Urothelium cell line (cell line): ENCODE measurements around the gene NKG7.
A peak's percentile ranks its signal among the peaks of the same experiment; 100 is the strongest.

Experiments used
- DNase-seq: peaks from one replicate; pipeline ENCODE4 v3.0.0; 2011; ENCODE audit warnings: low spot score, mixed read lengths
- FAIRE-seq: peaks from 2 replicates; lab custom pipeline; 2011; peaks lifted over from hg19 to GRCh38; lab: Jason Lieb, UNC

NKG7 gene

GRCh38 chr19:51338563-51339312, 33.7 kb downstream of the NKG7 start:
- FAIRE-seq: peak; percentile 50
- DNase-seq: peak; percentile 93

GRCh38 chr19:51337861-51338562, 34.4 kb downstream of the NKG7 start:
- FAIRE-seq (no peak), DNase-seq (no peak)

GRCh38 chr19:51337141-51337860, 35.2 kb downstream of the NKG7 start:
- FAIRE-seq (no peak), DNase-seq (no peak)

- FAIRE-seq: no peak
- no peak for DNase-seq
These were observed 38.5 kb downstream of the NKG7 start for GRCh38 chr19:51333836-51334460.

DNA sequence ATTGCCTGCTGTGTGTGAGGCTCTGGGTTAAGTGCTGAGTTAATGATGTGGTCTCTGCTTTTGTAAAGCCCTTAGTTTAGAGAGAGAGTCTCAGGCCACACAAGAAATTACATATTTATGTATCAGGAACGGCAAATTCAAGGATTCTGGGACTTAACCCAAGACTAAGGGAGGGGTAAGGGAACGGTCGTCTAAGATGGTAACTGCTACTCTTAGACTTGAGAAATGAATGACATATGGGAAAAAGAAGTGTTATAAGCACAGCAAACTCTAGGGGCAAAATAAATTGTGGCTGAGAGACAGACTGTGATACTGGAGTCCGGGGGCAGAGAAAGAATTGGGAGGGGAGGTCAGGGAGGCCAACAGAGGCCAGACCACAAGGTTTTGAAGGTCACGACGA, 40.7 kb downstream of the NKG7 start:
- FAIRE-seq (no peak), DNase-seq (no peak)

DNA sequence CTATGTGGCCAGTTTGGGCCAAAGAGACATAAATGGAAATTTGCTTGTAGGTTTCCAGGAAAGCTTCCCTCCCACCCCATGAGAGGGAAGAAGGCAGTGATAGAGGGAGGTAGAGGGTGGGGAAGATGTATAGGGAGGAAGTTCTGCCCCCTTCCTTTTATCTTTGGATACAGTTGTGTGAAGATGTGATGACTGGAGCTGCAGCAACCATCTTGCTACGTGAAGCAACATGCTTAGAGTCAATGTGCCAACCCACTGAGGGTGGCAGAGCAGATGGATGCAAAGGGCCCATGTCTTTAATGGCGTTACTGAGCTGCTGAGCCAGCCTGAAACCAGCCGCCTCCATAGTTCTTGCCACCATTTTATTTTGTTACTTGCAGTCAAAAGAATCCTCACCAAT, 41.3 kb downstream of the NKG7 start:
- FAIRE-seq: no peak

DNA sequence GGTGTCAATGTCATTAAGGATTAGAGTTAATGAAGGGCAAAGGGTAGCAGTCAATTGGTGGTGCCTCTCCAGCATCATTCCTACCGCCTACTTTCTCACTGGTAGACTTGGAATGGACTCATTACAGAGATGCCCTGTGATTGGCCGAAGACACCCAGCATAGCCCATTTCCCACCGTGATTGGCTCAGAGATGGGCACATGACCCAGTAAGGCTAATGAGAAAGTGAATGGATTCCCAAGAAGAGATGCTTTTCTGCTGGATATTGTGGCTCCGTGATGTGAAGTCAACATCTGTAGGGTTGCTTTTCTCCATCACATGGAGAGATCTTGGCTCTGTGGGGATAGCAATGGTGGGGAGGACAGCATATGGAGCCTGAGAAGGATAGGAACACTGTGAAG, 42.1 kb downstream of the NKG7 start:
- no peak for FAIRE-seq
- no peak for DNase-seq

More for the DNA sequence above, 41.3 kb downstream of the NKG7 start:
- DNase-seq: no peak

DNA sequence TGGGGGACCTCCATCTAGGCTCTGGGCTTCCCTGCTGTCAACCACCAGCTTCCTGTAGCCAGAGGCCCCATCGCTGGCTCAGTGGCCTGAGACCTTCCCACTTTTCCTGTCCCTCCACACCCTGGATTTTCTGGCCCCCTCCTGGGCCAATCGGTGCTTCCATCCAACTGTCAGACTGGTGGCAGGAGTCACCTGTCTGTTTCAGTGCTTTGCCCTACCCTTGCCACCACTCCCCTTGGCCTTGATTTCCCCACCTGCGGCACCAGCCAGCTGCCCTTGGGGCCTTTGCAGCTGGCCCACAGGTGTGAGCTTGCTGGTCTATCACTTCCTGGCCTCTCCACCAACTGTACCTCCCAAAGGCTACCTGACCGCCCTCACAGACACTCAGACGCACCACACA, 43.0 kb downstream of the NKG7 start:
- FAIRE-seq: no peak
- no peak for DNase-seq

DNA sequence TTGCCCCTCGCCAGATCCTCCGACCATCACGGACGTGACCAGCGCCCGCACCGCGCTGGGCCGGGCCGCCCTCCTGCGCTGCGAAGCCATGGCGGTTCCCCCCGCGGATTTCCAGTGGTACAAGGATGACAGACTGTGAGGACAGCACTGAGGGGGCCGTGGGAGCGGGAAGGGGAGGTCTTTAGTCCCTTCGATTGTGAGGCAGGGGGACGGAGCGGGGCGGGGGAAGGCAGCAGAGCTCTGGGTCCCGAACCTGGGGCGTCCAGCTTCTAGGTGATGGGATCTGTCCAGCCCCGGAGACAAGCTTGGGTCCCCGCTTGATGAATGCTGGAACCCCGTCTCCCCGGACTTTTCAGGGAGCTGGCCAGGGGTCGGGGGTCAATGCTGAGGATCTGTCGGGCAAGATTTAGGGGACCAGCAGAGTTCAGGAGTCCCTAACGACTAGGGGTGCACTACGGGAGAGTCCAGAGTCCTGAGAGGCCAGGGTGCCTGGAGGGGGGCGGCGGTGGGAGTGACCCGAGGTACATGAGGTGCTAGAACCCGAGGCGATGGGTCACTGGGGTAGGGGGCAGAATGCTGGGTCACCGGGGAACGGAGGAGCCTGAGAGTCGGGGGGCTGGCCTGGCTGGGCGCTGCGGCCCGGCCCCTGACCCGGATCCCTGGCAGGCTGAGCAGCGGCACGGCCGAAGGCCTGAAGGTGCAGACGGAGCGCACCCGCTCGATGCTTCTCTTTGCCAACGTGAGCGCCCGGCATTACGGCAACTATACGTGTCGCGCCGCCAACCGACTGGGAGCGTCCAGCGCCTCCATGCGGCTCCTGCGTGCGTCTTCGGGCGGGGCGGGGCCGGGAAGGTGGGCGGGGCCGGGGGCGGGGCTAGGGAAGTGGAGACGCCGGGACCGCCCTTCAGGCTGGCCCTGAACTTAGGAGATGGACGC, 45.1 kb downstream of the NKG7 start:
- no peak for DNase-seq
- no peak for FAIRE-seq

DNA sequence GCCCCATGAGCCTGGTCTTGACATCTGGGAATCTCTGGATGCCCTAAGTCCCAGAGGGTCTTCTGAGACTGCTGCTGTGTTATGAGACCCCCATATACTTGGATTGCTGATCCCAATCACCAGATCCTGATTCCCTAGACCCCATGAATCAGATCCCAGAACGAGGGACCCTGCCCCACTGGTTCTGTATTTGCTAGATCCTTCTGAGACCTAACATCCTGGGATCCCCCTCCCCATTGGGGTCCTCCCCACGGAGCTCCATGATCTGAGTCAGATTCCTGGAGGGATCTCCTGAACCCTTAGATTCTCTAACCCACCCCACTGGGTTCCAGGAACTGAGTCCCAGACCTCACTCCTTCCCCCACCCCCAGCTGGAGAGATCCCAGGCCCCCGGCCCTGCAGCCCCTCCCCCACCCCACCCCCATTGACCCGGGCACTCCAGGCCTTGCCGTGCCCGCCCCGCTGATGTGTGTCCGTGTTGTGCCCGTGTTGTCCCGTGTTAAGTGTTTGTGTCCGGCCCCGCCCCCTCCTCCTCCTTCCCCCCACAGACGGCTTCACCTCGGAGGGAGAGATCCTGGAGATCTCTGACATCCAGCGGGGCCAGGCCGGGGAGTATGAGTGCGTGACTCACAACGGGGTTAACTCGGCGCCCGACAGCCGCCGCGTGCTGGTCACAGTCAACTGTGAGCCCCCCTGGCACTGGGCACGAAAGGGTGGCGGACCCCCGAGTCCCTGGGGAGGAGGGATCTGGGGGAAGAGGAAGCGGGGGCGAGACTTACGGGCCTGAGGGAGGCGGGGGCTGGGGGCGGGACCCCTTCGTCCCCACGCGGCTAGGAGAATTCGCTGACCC, 46.0 kb downstream of the NKG7 start:
- FAIRE-seq: no peak
- no peak for DNase-seq

- FAIRE-seq (no peak), DNase-seq (no peak)
These were observed 47.1 kb downstream of the NKG7 start for GRCh38 chr19:51325161-51325976.

DNA sequence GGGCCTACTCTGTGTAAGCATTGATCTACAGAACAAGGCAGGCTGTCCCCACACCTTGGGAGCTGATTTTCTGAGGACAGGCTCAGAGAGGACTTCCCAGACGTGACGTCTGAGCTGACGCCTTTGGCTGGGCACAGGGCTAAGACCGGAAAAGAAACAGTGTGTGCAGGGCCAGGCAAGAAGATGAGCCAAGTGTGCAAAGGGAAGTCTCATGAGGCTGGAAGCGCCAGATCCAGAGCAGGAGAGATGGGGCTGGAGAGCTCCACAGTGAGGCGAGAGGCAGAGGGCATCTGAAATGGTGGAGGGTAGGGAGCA, 48.3 kb downstream of the NKG7 start:
- no peak for DNase-seq
- FAIRE-seq: no peak

DNA sequence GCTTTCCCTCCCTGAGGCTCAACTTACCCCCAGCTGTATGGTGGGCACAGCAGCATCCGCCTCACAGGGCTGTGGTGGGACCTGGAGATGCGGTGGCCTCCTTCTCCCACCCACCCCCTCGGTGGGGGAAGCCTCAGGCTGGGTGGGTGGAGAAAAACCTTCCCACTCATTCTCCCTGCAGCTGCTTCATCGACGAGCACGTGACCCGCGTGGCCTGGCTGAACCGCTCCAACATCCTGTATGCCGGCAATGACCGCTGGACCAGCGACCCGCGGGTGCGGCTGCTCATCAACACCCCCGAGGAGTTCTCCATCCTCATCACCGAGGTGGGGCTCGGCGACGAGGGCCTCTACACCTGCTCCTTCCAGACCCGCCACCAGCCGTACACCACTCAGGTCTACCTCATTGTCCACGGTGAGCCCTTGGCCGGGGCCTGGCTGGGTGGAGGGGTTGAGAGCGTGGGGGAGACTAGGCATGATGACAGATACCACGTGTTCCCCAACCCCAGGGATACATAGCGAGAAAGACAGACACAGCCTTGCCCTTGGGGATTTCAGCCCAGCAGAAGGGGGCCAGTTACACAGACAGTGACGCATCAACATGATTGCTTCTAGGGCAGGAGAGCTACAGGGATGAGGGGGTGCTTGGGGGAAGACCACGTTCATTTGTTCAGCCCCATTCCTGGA, 48.8 kb downstream of the NKG7 start:
- DNase-seq (no peak), FAIRE-seq (peak; percentile 56)

DNA sequence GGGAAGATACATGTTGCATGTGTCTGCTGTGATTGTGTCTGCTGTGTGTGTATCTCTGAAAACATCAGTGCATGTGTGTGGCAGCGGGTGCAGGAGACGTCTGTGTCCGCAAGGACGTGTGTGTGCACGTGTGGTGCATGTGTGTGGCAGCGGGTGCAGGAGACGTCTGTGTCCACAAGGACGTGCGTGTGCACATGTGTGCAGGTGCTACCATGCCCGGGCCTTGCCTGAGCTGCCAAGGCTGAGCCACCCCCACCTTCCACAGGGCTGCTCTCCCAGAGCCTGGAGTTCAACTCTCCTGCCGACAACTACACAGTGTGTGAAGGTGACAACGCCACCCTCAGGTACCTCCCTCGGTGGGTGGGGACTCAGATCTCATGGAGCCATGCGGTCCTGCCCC, 50.7 kb downstream of the NKG7 start:
- FAIRE-seq (no peak), DNase-seq (no peak)
